ENCODE measurements around the gene MISP.

MISP gene

GRCh38 chr19:772730-773436, 22.0 kb downstream of the MISP start:
- DNase-seq (ENCODE audit: low spot score) = no peak

GRCh38 chr19:776549-776948, 25.6 kb downstream of the MISP start:
- no peak for DNase-seq (ENCODE audit: low spot score)

GRCh38 chr19:778910-779653, 28.2 kb downstream of the MISP start:
- peak; percentile 68 for DNase-seq (ENCODE audit: low spot score)

GRCh38 chr19:780935-781334, 30.0 kb downstream of the MISP start:
- no peak for DNase-seq (ENCODE audit: low spot score)

- DNase-seq (ENCODE audit: low spot score) = no peak
Observed at GRCh38 chr19:781800-782184, 30.9 kb downstream of the MISP start.

- peak; percentile 62 for DNase-seq (ENCODE audit: low spot score)
Observed at GRCh38 chr19:782185-782877, 31.4 kb downstream of the MISP start.

- DNase-seq (ENCODE audit: low spot score) = no peak
Observed at GRCh38 chr19:782878-783668, 32.2 kb downstream of the MISP start.

GRCh38 chr19:784541-784940, 33.6 kb downstream of the MISP start:
- no peak for DNase-seq (ENCODE audit: low spot score)

- no peak for DNase-seq (ENCODE audit: low spot score)
Observed at GRCh38 chr19:787536-787935, 36.6 kb downstream of the MISP start.

GRCh38 chr19:788686-788982, 37.7 kb downstream of the MISP start:
- DNase-seq (ENCODE audit: low spot score) = no peak

GRCh38 chr19:788983-789700, 38.2 kb downstream of the MISP start:
- no peak for DNase-seq (ENCODE audit: low spot score)

GRCh38 chr19:789701-790060, 38.8 kb downstream of the MISP start:
- no peak for DNase-seq (ENCODE audit: low spot score)

GRCh38 chr19:791007-791566, 40.2 kb downstream of the MISP start:
- DNase-seq (ENCODE audit: low spot score) = no peak

- no peak for DNase-seq (ENCODE audit: low spot score)
Observed at GRCh38 chr19:791567-792305, 40.8 kb downstream of the MISP start.

- DNase-seq (ENCODE audit: low spot score) = no peak
Observed at GRCh38 chr19:792306-792885, 41.5 kb downstream of the MISP start.

- no peak for DNase-seq (ENCODE audit: low spot score)
Observed at GRCh38 chr19:793806-794205, 42.9 kb downstream of the MISP start.

- DNase-seq (ENCODE audit: low spot score) = no peak
Observed at GRCh38 chr19:795073-795611, 44.2 kb downstream of the MISP start.

- no peak for DNase-seq (ENCODE audit: low spot score)
Observed at GRCh38 chr19:795691-796581, 45.0 kb downstream of the MISP start.
